Breast epithelium (tissue), 4 donors: ENCODE measurements around the gene CLEC3A. TPM values are rescaled to one million over a fixed set of nuclear protein-coding genes. Genes with fewer than 3 reads are reported as not detected.

Experiments
- DNase-seq, 2 donors: peaks; one replicate each; pipeline ENCODE4 v3.0.0-alpha.2; 2019; ENCODE audit warnings: low spot score in 2 of 2
- H3K27ac ChIP-seq, 2 donors: fragments of 200-600 bp; sonication (generic) in 1 of 2; one replicate each; pipeline ENCODE4 v1.5.1; 2016 to 2019; ENCODE audit warnings: mild to moderate bottlenecking in 1 of 2
- H3K27me3 ChIP-seq, 2 donors: fragments of 200-600 bp; sonication (generic) in 1 of 2; one replicate each; pipeline versions ENCODE4 v1.5.1 to v1.6.0; 2017 to 2019; ENCODE audit warnings: control low read depth in 1 of 2, mild to moderate bottlenecking in 1 of 2
- H3K36me3 ChIP-seq: fragments of 200-600 bp; one replicate; pipeline ENCODE4 v1.5.1; 2019
- H3K4me1 ChIP-seq, 2 donors: fragments of 200-600 bp; sonication (generic); one replicate each; pipeline ENCODE4 v1.5.1; 2016 to 2019; ENCODE audit warnings: control low read depth in 1 of 2
- H3K4me3 ChIP-seq, 3 donors: fragments of 200-600 bp; sonication (generic); 1 replicate in 2 of 3; 2 replicates in 1 of 3; pipeline ENCODE4 v1.5.1; 2016 to 2019; ENCODE audit warnings: mild to moderate bottlenecking in 3 of 3, moderate library complexity in 2 of 3
- H3K9me3 ChIP-seq, 2 donors: fragments of 200-600 bp; sonication (generic) in 1 of 2; one replicate each; pipeline ENCODE4 v1.5.1; 2016 to 2019; ENCODE audit warnings: control low read depth in 1 of 2
- CTCF ChIP-seq, 3 donors: fragments of 450-650 bp; IDR thresholded peaks; one replicate each; pipeline ENCODE4 v1.5.1; 2016 to 2017; ENCODE audit warnings: antibody characterized with exemption in 3 of 3, mild to moderate bottlenecking in 3 of 3, moderate library complexity in 3 of 3
- POLR2A ChIP-seq: fragments of 450-650 bp; IDR thresholded peaks from one replicate; pipeline ENCODE4 v1.6.1; 2016; ENCODE audit warnings: antibody characterized with exemption, mild to moderate bottlenecking, moderate library complexity
- POLR2AphosphoS5 ChIP-seq, 3 donors: sonication (generic); formaldehyde crosslinking; IDR thresholded peaks; one replicate each; pipeline ENCODE4 v1.6.1; 2017; ENCODE audit warnings: antibody characterized with exemption in 3 of 3
- intact Hi-C: fragments of 100-400 bp; cut with DNase I; formaldehyde crosslinking; loops from one replicate; pipeline ENCODE4 v1.15.1; 2023; ENCODE audit warnings: low total_unique reads
- total RNA-seq, 3 donors: library from RNA; depleted of rRNA; stranded (reverse); fragments of >200 nt; gene quantifications; one replicate each; pipeline ENCODE4 v1.1.0, GENCODE V29; 2016

The CLEC3A gene
- total RNA-seq, result under 1 TPM in 1 of 3 donors, not detected in 2; 0.66 TPM

GRCh38 chr16:78022347-78023060, at the start of gene CLEC3A:
TSS of gene CLEC3A (plus strand) at chr16:78022548. CDS start at chr16:78022627, 79 bp downstream.
- Histone ChIP-seq H3K36me3 (no peaks in the 10 kb centered on the region), H3K4me3 (no peak within 1 kb of the TSS), H3K4me1 (no peaks in the 10 kb centered on the region), H3K27me3 (peaks cover 0 to 4% of the 10 kb centered on the region in 2 donors), H3K9me3 (no peaks in the 10 kb centered on the region), H3K27ac (no peak within 1 kb of the TSS)
- intact Hi-C loops, result no loop called here
- no peak for DNase-seq
- TF ChIP-seq POLR2A (no peak), CTCF (IDR thresholded peaks at IDR 0.05) (no peak), POLR2AphosphoS5 (IDR thresholded peaks at IDR 0.05) (no peak)

GRCh38 chr16:77974883-77975282, 47.5 kb upstream of the CLEC3A start:
- no peak for TF ChIP-seq CTCF (IDR thresholded peaks at IDR 0.05)
- no peak for TF ChIP-seq POLR2A
- TF ChIP-seq POLR2AphosphoS5 (IDR thresholded peaks at IDR 0.05), result no peak
- Histone ChIP-seq H3K27ac (no peak overlapping the region), H3K27me3 (no peaks in the 10 kb centered on the region), H3K4me3 (no peak overlapping the region), H3K4me1 (no peaks in the 10 kb centered on the region), H3K9me3 (no peaks in the 10 kb centered on the region), H3K36me3 (no peaks in the 10 kb centered on the region)
- intact Hi-C loops, result loop anchor here (10.0 kb wide), 1 partner anchor 300 kb away; no protein-coding TSS in a partner anchor
- DNase-seq, result no peak

GRCh38 chr16:77975942-77976341, 46.4 kb upstream of the CLEC3A start:
- Histone ChIP-seq H3K36me3 (no peaks in the 10 kb centered on the region), H3K27me3 (no peaks in the 10 kb centered on the region), H3K27ac (no peak overlapping the region), H3K9me3 (no peaks in the 10 kb centered on the region), H3K4me1 (no peaks in the 10 kb centered on the region), H3K4me3 (no peak overlapping the region)
- TF ChIP-seq CTCF (IDR thresholded peaks at IDR 0.05) (no peak), POLR2AphosphoS5 (IDR thresholded peaks at IDR 0.05) (no peak), POLR2A (no peak)
- DNase-seq, result no peak
- intact Hi-C loops, result loop anchor here (10.0 kb wide), 1 partner anchor 301 kb away; no protein-coding TSS in a partner anchor

GRCh38 chr16:77977339-77977738, 45.0 kb upstream of the CLEC3A start:
- H3K27me3 ChIP-seq, result no peaks in the 10 kb centered on the region
- H3K4me1 ChIP-seq, result no peaks in the 10 kb centered on the region
- no peaks in the 10 kb centered on the region for H3K36me3 ChIP-seq
- TF ChIP-seq POLR2A (no peak), POLR2AphosphoS5 (IDR thresholded peaks at IDR 0.05) (no peak), CTCF (IDR thresholded peaks at IDR 0.05) (no peak)
- no peaks in the 10 kb centered on the region for H3K9me3 ChIP-seq
- H3K27ac ChIP-seq, result no peak overlapping the region
- intact Hi-C loops, result loop anchor here (10.0 kb wide), 1 partner anchor 303 kb away; no protein-coding TSS in a partner anchor
- no peak overlapping the region for H3K4me3 ChIP-seq
- DNase-seq, result no peak

GRCh38 chr16:77985111-77985510, 37.2 kb upstream of the CLEC3A start:
- H3K27me3 ChIP-seq, result no peaks in the 10 kb centered on the region
- no peaks in the 10 kb centered on the region for H3K9me3 ChIP-seq
- H3K4me1 ChIP-seq, result no peaks in the 10 kb centered on the region
- H3K27ac ChIP-seq, result no peak overlapping the region
- intact Hi-C loops, result no loop called here
- TF ChIP-seq POLR2A (no peak), POLR2AphosphoS5 (IDR thresholded peaks at IDR 0.05) (no peak), CTCF (IDR thresholded peaks at IDR 0.05) (no peak)
- DNase-seq, result no peak
- H3K4me3 ChIP-seq, result no peak overlapping the region
- H3K36me3 ChIP-seq, result no peaks in the 10 kb centered on the region
